Stimulated activated CD8-positive, alpha-beta memory T cell treated with anti-CD3 and anti-CD28 coated beads, Interleukin-2, amount 100 ng/mL, for 1 hour (primary cell): ENCODE data around the gene KRT2.

Experiments
- DNase-seq, 2 donors: peaks; one replicate each; pipeline ENCODE4 v3.0.0-alpha.2; 2020; ENCODE audit warnings: low read depth in 2 of 2

KRT2 gene

GRCh38 chr12:52663420-52663819, 11.4 kb upstream of the KRT2 start:
- no peak for DNase-seq

DNA sequence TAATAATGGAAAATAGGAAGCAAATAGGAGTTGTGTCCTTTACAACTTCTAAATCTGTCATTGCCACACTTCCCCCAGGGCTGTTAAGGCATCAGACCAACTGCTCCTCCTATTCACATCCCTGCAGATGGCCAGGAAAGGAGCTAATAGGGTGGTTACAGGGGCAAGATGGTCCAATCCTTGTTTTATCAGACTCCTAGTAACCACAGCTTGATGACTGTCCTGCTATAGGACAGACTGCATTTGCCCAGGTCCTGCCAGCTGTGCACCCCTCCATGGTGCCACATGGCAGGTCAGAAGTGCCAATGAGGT, 10.9 kb upstream of the KRT2 start:
- DNase-seq = no peak

- no peak for DNase-seq
These were observed 10.3 kb upstream of the KRT2 start for GRCh38 chr12:52662093-52662917.

- no peak for DNase-seq
These were observed 9.7 kb upstream of the KRT2 start for GRCh38 chr12:52661668-52662067.

DNA sequence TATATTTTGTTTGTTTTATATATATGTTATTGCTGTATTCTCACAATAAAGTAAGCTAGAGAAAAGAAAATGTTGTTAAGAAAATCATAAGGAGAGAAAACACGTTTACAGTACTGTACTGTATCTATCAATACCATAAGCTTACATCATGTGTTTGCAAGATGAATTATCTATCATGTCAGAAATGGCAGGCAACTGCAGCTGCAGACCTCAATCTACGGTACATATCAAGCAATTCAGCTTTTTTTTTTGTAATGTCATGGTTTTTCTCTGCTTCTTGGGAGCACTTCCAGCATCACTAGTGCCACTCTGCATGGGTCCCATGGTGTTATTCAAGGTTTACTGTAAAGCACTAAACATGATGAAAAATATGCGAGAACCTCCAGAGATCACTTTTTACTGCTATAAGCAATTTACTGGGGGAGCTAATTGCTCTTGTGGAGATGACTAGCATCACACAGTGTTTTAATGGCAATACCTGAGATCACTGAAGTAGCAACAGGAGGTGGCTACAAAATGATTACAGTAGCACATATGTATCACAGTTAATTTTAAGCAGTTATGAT, 9.0 kb upstream of the KRT2 start:
- no peak for DNase-seq

- DNase-seq = no peak
These were observed 7.9 kb upstream of the KRT2 start for GRCh38 chr12:52659951-52660350.

DNA sequence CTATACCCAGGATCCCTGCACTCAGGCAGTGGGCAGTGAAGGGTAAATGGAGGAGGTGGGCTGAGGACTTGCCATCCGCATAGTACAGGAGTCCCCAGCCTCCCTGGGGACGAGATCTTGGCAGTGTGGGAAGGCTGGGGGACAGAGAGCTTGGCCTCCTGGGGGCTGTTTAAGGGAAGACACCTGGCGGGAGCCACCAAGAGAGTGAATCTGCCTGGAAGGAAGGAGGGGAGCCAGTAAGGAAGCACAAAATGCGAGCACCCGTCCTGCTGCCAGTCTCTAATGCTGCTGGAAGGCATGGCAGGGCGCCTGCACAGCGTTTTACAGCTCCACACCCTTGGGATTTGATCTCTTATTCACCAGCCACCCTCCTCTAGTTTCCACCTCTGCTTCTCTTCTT, 7.4 kb upstream of the KRT2 start:
- no peak for DNase-seq

DNA sequence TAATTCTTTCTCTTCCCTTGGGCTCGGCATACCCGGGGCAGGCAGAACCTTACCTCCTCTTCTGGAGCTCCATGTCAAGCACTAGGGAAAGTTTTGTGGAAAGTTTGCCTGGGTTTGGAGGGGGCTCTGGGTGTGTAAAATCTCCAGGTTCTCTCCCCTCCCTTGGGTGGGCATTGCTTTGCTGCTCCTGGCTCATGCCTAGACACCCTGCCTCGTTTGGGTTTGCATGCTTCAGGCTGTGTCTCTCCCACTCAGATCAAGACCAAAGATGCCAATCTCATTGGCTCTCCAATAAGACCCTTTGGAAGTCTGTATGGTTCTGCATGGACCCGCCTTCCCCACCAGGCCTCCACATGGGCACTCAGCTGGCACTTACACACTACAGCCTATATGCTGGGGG, 6.2 kb upstream of the KRT2 start:
- DNase-seq = no peak

GRCh38 chr12:52657250-52657902, 5.4 kb upstream of the KRT2 start:
- no peak for DNase-seq

DNA sequence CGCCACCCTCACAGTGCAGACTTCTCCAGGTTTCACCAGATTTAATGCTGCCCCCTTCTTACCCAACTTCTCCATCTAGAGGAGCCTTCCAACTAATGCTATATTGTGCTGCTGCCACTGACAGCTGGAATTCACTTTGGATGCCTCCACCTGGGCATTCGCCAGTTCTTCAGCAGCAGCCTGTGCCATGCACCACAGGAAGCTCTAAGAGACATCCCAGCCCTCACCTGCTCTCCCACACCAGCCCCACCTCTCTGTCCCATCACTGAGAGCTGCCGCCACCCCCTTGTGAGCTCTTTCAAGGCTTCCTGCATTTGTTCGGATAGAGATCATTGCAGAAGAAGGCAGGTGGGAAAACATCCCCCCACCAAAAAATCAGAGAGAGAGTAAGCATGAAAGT, 4.6 kb upstream of the KRT2 start:
- no peak for DNase-seq

GRCh38 chr12:52655720-52656124, 3.7 kb upstream of the KRT2 start:
- no peak for DNase-seq

GRCh38 chr12:52655251-52655650, 3.2 kb upstream of the KRT2 start:
- DNase-seq = no peak

- no peak for DNase-seq
These were observed 1.4 kb downstream of the KRT2 start for GRCh38 chr12:52650520-52651081.

DNA sequence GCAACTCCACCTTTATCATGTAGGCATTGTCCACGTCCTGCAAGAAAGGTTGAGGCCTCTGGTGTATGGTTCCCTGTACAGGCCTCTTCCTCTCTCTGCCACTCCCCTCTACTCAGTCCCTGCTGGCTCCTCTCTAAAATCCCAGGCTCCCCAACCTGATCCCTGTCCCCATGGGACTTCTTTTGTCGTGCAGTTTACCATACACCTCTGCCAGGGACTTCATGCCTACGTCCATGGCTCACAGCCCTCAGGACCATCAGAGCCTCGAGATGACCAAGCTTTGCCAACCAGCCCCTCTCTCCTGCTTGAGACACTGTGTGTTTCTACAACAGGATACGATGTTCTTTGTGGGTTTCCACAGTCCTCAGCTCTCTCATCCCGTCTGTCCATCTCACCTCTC, 2.9 kb downstream of the KRT2 start:
- DNase-seq = no peak

DNA sequence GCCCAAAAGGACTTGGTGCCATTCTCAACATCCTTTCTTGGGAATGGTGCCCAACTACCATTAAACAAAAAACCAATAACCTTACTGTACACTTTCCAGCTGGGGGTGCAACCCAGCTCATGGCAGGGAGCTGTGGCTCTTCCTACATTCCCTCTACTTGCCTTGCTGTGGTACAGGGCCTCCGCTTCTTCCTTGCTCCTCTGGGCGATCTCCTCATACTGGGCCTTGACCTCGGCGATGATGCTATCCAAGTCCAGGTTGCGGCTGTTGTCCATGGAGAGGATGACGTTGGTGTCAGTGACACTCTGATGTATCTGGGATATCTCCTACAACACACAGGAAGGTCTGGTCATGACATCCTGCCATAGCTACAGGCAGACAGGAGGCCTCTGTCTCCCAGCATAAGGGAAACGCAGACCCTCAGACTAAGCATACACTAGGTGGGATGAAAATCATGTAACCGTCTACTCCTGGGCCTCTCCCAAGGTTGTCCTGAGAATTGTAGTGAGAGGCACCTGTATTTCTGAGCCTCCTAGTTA, 3.9 kb downstream of the KRT2 start:
- no peak for DNase-seq

DNA sequence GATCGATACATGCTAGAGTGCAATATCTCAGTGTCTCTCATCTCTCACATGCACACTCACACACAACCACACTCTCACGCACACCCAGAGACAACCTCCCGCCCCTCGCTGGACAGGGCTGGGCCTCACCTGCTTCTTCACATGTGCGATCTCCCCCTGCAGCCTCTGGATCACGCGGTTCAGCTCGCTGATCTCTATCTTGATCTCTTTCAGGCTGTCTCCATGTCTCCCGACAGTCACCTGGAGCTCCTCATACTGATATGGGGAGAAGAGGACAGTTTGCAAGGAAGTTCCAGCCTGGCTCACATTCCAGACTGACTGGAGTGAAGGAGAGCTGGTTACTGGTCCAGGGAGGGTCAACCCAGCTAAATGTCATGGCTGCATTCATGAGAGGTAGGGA, 4.4 kb downstream of the KRT2 start:
- no peak for DNase-seq

GRCh38 chr12:52646613-52647012, 5.4 kb downstream of the KRT2 start:
- no peak for DNase-seq

- DNase-seq = no peak
These were observed 6.0 kb downstream of the KRT2 start for GRCh38 chr12:52645982-52646381.

- peak in 1 of 2 donors; percentile 8 for DNase-seq
These were observed 6.8 kb downstream of the KRT2 start for GRCh38 chr12:52645120-52645761.

DNA sequence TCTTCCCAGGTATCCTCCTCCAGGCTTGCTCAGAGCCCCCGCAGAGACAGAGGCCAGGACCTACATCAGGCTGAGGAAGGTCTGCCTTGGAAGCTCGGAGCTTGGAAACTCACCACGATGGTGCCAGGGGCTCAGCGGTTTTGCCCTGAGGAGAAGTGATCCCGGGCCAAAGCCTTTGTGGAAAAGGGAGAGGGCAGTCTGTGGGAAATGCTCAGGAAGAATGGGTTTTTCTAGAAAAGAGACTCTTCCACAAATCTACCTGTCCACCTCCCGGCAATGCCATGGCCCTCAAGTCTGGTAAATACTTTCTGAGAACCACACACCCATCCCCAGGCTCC, 8.0 kb downstream of the KRT2 start:
- no peak for DNase-seq

DNA sequence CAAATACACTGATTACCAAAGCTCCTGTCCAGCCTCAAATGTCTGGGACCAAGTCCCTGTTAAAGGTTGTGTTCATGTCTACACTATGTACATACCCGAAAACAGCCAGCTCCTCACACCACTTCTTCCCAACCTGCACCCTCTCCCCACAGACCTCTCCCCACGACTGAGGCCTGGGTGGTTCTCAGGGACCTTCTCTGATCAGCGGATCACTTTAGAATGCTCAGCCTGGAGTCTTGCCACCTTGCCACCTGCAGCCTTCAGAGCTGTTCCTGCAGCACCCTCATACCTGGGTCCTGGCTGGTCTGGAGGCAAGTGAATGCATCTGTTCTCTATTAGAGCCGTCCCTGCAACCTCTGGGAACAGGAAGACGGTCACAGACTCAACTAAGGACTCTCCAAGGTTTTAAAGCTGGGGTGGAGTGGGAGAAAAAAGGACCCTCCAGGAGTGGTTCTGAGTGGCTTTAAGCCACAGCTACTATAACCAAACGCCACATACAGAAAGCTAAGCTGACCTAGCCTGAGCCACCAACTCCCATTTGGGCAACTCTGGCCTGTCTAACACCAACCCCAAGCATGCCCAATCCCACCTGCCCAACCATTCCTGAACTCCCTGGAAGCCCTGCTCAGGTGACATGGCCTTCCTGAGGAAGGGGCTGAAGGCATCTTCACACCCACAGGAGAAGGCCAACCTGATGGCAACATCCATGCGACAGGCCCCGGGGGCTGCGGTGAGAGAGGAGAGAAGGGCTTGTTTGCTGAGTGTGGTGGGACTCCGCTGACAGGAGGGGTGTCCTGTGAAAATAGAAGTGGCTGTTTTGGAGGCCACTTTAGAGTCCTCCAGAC, 8.6 kb downstream of the KRT2 start:
- DNase-seq = no peak
